ENCODE measurements around the gene PLCL2. TPM values are rescaled to one million over a fixed set of nuclear protein-coding genes. Genes with fewer than 3 reads are reported as not detected.

The PLCL2 gene
- total and polyA plus RNA-seq, 4 donors: 1.0 to 16.7 (median 7.1) TPM

- Histone ChIP-seq H3K4me1 (ENCODE audit: control insufficient read depth in 5 of 5, insufficient read depth in 5 of 5, low read length in 5 of 5) (no peaks in the 10 kb centered on the region), H3K27me3 (ENCODE audit: control insufficient read depth in 3 of 3, insufficient read depth in 3 of 3, low read length in 2 of 3) (no peaks in the 10 kb centered on the region), H3K9ac (ENCODE audit: insufficient read depth in 1 of 2, low read length in 2 of 2) (no peak overlapping the region), H3K4me3 (no peak overlapping the region), H3K36me3 (ENCODE audit: control insufficient read depth in 4 of 4, insufficient read depth in 4 of 4, low read length in 4 of 4) (no peaks in the 10 kb centered on the region), H3K27ac (ENCODE audit: low read depth in 1 of 2, low read length in 1 of 2) (no peak overlapping the region), H3K9me3 (ENCODE audit: control insufficient read depth in 4 of 4, insufficient read depth in 3 of 4, low read length in 3 of 4) (no peaks in the 10 kb centered on the region)
- ATAC-seq (ENCODE audit: insufficient read depth, low FRiP score) (no peak), DNase-seq (no peak)
- no peak for TF ChIP-seq CTCF (IDR thresholded peaks at IDR 0.05; ENCODE audit: control extremely low read depth, extremely low read depth)
- WGBS, 2 donors: 42 to 56% methylated on average over 7 of the region's 7 CpGs
These were observed 43.6 kb upstream of the PLCL2 start for GRCh38 chr3:16841041-16841753.

- ATAC-seq (ENCODE audit: insufficient read depth, low FRiP score) (no peak), DNase-seq (no peak)
- WGBS, 2 donors: 33 to 60% methylated on average over 3 of the region's 3 CpGs
- H3K4me3 ChIP-seq: no peak overlapping the region
- H3K27me3 ChIP-seq (ENCODE audit: control insufficient read depth in 3 of 3, insufficient read depth in 3 of 3, low read length in 2 of 3): no peaks in the 10 kb centered on the region
- no peak for TF ChIP-seq CTCF (IDR thresholded peaks at IDR 0.05; ENCODE audit: control extremely low read depth, extremely low read depth)
- H3K9ac ChIP-seq (ENCODE audit: insufficient read depth in 1 of 2, low read length in 2 of 2): no peak overlapping the region
- H3K36me3 ChIP-seq (ENCODE audit: control insufficient read depth in 4 of 4, insufficient read depth in 4 of 4, low read length in 4 of 4): no peaks in the 10 kb centered on the region
- H3K9me3 ChIP-seq (ENCODE audit: control insufficient read depth in 4 of 4, insufficient read depth in 3 of 4, low read length in 3 of 4): no peaks in the 10 kb centered on the region
- no peaks in the 10 kb centered on the region for H3K4me1 ChIP-seq (ENCODE audit: control insufficient read depth in 5 of 5, insufficient read depth in 5 of 5, low read length in 5 of 5)
- no peak overlapping the region for H3K27ac ChIP-seq (ENCODE audit: low read depth in 1 of 2, low read length in 1 of 2)
These were observed 42.9 kb upstream of the PLCL2 start for GRCh38 chr3:16841904-16842271.

GRCh38 chr3:16842272-16843270 is 42.2 kb upstream of the PLCL2 start:
- peak in 1 of 3 donors; percentile 24 for DNase-seq
- Histone ChIP-seq H3K4me1 (ENCODE audit: control insufficient read depth in 5 of 5, insufficient read depth in 5 of 5, low read length in 5 of 5) (no peaks in the 10 kb centered on the region), H3K9me3 (ENCODE audit: control insufficient read depth in 4 of 4, insufficient read depth in 3 of 4, low read length in 3 of 4) (no peaks in the 10 kb centered on the region), H3K27me3 (ENCODE audit: control insufficient read depth in 3 of 3, insufficient read depth in 3 of 3, low read length in 2 of 3) (no peaks in the 10 kb centered on the region), H3K36me3 (ENCODE audit: control insufficient read depth in 4 of 4, insufficient read depth in 4 of 4, low read length in 4 of 4) (no peaks in the 10 kb centered on the region), H3K4me3 (no peak overlapping the region), H3K9ac (ENCODE audit: insufficient read depth in 1 of 2, low read length in 2 of 2) (no peak overlapping the region), H3K27ac (ENCODE audit: low read depth in 1 of 2, low read length in 1 of 2) (peak overlapping the region in 1 of 2 donors; percentile 23)
- WGBS, 2 donors: 36 to 51% methylated on average over 16 of the region's 16 CpGs
- no peak for TF ChIP-seq CTCF (IDR thresholded peaks at IDR 0.05; ENCODE audit: control extremely low read depth, extremely low read depth)
- peak; percentile 55 for ATAC-seq (ENCODE audit: insufficient read depth, low FRiP score)
